Ectodermal cell (in vitro differentiated cells): Measurements from ENCODE around the gene OSBPL5.
"Not testable (repeated sequence)": the region's sequence is repeated elsewhere in the genome, so short reads cannot be mapped to it uniquely, and the experiment has no call there.

ENCODE experiments used
- H3K27ac ChIP-seq: 2 replicates; pipeline ENCODE4 v1.7.0; 2013; ENCODE audit warnings: mild to moderate bottlenecking, low read depth, low read length; ENCODE audit not compliant: insufficient read depth, poor library complexity, severe bottlenecking
- H3K27me3 ChIP-seq: 2 replicates; pipeline ENCODE4 v1.7.0; 2013; ENCODE audit warnings: mild to moderate bottlenecking, low read length; ENCODE audit not compliant: insufficient read depth, control insufficient read depth, poor library complexity, severe bottlenecking
- H3K36me3 ChIP-seq: one replicate; pipeline ENCODE4 v1.7.0; 2013; ENCODE audit warnings: low read length; ENCODE audit not compliant: control insufficient read depth, insufficient read depth
- H3K4me1 ChIP-seq: one replicate; pipeline ENCODE4 v1.7.0; 2013; ENCODE audit warnings: low read length; ENCODE audit not compliant: control insufficient read depth, insufficient read depth
- H3K4me3 ChIP-seq: 2 replicates; pipeline ENCODE4 v1.7.0; 2013; ENCODE audit warnings: low read depth, low read length, control low read depth; ENCODE audit not compliant: insufficient read depth
- H3K9me3 ChIP-seq: 2 replicates; pipeline ENCODE4 v1.7.0; 2013; ENCODE audit warnings: mild to moderate bottlenecking, low read length, moderate library complexity; ENCODE audit not compliant: control insufficient read depth
- WGBS, 2 experiments: methylation state at CpG; one replicate each; pipeline ENCODE4 v1.1.7; 2013; ENCODE audit warnings: missing lambda C conversion rate in 2 of 2; 5-methylcytosine and 5-hydroxymethylcytosine counted together

Gene OSBPL5

DNA sequence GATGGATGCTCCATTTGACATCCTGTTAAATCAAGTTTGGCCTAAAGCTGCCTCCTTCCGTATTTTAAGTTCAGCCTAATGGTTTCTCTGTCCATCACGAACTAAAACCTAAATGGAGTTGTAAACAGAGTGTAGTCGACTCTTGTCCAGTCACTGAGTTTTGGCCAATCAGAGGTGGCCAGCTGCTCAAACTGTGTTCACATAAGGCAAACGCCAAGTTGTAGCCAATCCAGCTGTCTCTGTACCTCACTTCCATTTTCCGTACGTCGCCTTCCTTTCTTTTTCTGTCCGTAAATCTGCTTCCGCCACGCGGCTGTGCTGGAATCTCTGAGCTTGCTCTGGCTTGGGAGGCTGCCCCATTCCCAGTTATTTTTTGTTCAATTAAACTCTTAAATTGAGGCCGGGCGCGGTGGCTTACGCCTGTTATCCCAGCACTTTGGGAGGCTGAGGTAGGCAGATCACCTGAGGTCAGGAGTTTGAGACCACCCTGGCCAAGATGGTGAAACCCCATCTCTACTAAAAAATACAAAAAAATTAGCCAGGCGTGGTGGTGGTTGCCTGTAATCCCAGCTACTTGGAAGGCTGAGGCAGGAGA lies 87.2 kb downstream of the OSBPL5 start:
- Histone ChIP-seq H3K9me3 (no peaks in the 10 kb centered on the region), H3K4me1 (no peaks in the 10 kb centered on the region), H3K4me3 (no peak overlapping the region), H3K27me3 (no peaks in the 10 kb centered on the region), H3K27ac (no peak overlapping the region), H3K36me3 (no peaks in the 10 kb centered on the region)
- 88 to 89% methylated on average over 16 of the region's 16 CpGs for WGBS, 2 experiments

DNA sequence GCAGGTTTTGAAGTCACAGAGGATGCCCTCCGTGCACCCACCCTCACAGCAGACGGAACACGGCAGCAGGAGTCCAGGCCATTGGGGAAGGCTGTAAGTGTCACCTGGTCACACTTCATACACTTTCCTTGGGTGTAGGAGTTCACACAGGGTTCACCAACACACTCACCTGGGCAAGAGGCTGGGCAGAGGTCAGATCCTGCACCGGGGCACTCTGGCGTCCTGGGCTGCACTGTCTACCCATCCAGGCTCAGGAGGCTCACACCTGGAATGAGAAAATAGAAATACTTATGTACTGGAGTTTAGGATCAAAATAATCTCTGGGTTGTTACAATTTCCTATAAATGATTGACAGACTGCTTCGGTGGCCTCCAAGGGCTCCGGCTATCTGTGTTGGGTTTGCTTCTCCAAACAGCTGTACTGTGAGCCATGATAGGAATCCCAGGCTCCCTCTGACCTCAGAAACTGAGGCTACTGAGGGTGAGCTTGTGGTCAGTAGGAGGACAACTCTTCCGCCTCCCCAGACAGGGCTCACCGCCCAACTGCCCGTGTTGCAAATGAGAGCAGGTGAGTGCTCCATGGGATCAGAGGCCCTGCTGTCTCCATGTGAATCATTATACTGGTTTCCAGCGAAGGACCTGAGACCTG lies 87.8 kb downstream of the OSBPL5 start:
- 86% methylated on average over 11 of the region's 11 CpGs for WGBS, 2 experiments
- H3K4me3 ChIP-seq = no peak overlapping the region
- H3K27me3 ChIP-seq = no peaks in the 10 kb centered on the region
- no peak overlapping the region for H3K27ac ChIP-seq
- no peaks in the 10 kb centered on the region for H3K9me3 ChIP-seq
- no peaks in the 10 kb centered on the region for H3K36me3 ChIP-seq
- H3K4me1 ChIP-seq = no peaks in the 10 kb centered on the region

DNA sequence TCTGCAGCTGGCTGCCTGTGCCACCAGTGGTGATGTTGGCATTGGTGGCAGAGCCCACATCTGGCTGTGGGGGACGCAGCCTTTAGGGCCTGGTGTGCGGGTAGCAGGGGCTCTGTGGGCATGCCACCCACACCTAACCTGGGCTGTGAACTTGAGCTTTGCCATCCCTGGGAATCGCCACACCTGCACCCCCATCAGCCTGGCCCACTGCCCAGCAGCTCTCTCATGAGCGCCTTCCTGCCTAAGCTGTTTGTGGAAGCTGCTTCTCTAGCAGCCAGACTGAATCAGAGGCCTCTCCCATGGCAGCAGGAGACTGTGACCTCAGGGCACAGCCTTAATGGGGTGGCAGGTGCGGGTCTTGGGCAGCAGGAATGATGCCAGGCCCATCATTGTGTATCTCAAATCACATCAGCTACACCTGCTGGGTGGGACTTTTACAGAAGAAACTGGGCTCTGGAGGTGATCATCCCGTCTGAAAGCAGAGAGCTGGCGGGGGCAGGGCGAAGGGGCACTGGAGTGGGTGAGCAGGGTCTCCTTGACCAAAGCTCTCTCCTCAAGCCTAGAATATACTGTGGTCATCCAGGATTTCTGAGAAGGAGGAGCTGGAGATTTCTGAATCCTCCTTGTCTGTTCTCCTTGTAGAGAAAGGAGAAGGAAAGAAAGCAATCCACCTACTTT lies 90.1 kb downstream of the OSBPL5 start:
- WGBS, 2 experiments = 74% methylated on average over 8 of the region's 8 CpGs
- H3K9me3 ChIP-seq = no peaks in the 10 kb centered on the region
- no peaks in the 10 kb centered on the region for H3K36me3 ChIP-seq
- H3K27ac ChIP-seq = no peak overlapping the region
- no peaks in the 10 kb centered on the region for H3K4me1 ChIP-seq
- H3K4me3 ChIP-seq = no peak overlapping the region
- no peaks in the 10 kb centered on the region for H3K27me3 ChIP-seq

DNA sequence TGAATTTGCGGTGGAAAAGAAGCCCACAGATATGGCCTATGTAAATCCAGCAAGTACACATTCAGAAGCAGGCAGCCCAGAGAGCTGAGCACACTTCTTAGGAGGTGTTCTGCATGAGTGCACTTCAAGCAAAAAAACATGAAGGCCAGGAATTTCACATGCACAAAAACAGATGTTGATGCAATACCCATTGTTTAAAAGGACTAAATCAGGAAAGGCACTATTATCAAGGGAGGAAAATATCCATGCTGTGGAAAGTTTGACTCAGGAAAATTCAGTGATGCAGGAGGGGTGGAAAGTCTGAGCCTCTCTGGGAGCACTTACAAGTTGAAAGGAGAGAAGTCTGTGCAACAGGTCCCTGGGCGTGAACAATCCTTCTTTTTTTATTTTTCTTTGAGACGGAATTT lies 92.1 kb downstream of the OSBPL5 start:
- 91 to 93% methylated on average over 3 of the region's 3 CpGs for WGBS, 2 experiments
- H3K27me3 ChIP-seq = no peaks in the 10 kb centered on the region
- no peaks in the 10 kb centered on the region for H3K4me1 ChIP-seq
- H3K36me3 ChIP-seq = no peaks in the 10 kb centered on the region
- H3K4me3 ChIP-seq = no peak overlapping the region
- no peaks in the 10 kb centered on the region for H3K9me3 ChIP-seq
- H3K27ac ChIP-seq = no peak overlapping the region

- 85 to 87% methylated on average over 7 of the region's 8 CpGs for whole genome bisulfite sequencing, 2 experiments
- H3K4me1 ChIP-seq = no peaks in the 10 kb centered on the region
- H3K4me3 ChIP-seq = no peak overlapping the region
- H3K36me3 ChIP-seq = no peaks in the 10 kb centered on the region
- H3K27ac ChIP-seq = no peak overlapping the region
- no peaks in the 10 kb centered on the region for H3K9me3 ChIP-seq
- no peaks in the 10 kb centered on the region for H3K27me3 ChIP-seq
Measured at GRCh38 chr11:3069425-3069824, 95.7 kb downstream of the OSBPL5 start.

DNA sequence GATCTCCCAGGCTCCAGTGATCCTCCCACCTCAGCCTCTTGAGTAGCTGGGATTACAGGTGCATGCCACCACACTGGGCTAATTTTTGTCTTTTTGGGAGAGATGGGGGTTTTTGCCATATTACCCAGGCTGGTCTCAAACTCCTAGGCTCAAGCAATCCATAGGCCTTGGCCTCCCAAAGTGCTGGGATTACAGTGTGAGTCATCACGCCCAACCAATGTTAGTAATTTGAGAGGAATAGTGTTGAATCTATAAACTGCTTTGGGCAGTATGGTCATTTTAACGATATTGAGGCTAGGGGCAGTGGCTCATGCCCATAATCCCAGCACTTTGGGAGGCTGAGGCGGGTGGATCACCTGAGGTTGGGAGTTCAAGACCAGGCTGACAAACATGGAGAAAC lies 98.8 kb downstream of the OSBPL5 start:
- H3K4me3 ChIP-seq, H3K9me3 ChIP-seq, H3K27ac ChIP-seq, H3K4me1 ChIP-seq, H3K27me3 ChIP-seq, H3K36me3 ChIP-seq: not testable (repeated sequence)
- WGBS, 2 experiments = 95 to 97% methylated on average over 3 of the region's 3 CpGs

- not testable (repeated sequence) for H3K9me3 ChIP-seq, H3K4me1 ChIP-seq, H3K27ac ChIP-seq, H3K4me3 ChIP-seq, H3K27me3 ChIP-seq, H3K36me3 ChIP-seq
- 88 to 92% methylated on average over 6 of the region's 6 CpGs for WGBS, 2 experiments
Measured at GRCh38 chr11:3064709-3065108, 100.4 kb downstream of the OSBPL5 start.

- WGBS, 2 experiments = 26 to 30% methylated on average over 8 of the region's 8 CpGs
- not testable (repeated sequence) for H3K4me3 ChIP-seq, H3K9me3 ChIP-seq, H3K4me1 ChIP-seq, H3K36me3 ChIP-seq, H3K27me3 ChIP-seq, H3K27ac ChIP-seq
Measured at GRCh38 chr11:3063876-3064275, 101.2 kb downstream of the OSBPL5 start.

GRCh38 chr11:3063432-3063831 lies 101.7 kb downstream of the OSBPL5 start:
- not testable (repeated sequence) for H3K27me3 ChIP-seq, H3K27ac ChIP-seq, H3K36me3 ChIP-seq, H3K4me1 ChIP-seq, H3K4me3 ChIP-seq, H3K9me3 ChIP-seq
- 80 to 87% methylated on average over 4 of the region's 4 CpGs for WGBS, 2 experiments

DNA sequence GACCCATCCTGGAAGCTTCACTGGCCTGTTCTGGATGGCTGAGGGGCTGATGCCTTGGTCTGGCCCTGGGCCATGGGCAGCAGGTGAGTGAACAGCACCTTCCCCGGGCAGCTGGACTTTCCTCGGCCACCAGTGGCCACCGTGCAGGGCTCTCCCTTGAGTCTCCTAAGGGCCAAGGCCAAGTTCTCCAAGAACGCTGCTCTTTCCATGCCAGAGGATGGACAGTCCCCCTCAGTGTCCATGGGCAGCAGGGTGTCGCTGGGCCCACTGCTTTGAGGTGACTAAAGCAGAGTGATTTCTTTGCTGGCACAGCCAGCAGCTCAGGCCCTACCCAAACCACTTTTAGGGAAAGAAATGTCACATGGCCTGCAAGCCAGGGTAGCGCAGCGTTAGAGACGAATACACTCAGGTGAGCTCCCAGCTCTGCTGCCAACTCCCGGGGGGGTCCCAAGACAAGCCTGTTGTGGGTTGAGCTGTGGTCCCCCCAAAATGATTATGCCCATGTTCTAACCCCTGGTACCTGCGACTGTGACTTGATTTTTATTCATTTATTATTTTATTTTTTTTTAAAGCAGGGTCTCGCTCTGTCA lies 104.6 kb downstream of the OSBPL5 start:
- Histone ChIP-seq H3K9me3 (no peaks in the 10 kb centered on the region), H3K4me3 (no peak overlapping the region), H3K27me3 (no peaks in the 10 kb centered on the region), H3K4me1 (peaks cover 14% of the 10 kb centered on the region), H3K36me3 (no peaks in the 10 kb centered on the region), H3K27ac (no peak overlapping the region)
- WGBS, 2 experiments = 93 to 95% methylated on average over 11 of the region's 11 CpGs
